ENCODE results near the gene KCP.

The KCP gene

DNA sequence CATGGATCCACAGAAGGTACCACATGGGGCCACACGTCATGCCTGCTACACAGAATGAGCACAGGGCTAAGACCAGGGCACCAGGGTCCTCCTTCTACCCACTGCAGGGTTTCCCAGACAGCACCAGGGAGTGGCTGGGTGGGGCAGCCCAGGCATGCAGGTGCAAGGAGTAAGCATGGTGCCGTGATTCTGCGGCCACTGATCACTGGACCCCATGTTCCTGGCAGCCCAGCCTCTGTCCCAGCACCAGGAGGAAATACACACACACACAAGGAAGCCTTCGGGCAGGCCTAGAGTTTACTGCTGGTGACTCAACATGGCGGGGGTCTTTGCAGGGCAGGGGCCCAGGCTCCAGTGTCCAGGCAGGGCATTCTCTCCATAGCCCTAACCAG lies 33.9 kb downstream of the KCP start:
- no peaks in the 10 kb centered on the region for H3K27me3 ChIP-seq (replicated peaks; ENCODE audit: control insufficient read depth, insufficient read depth, low read length)
- TF ChIP-seq, protein P1, sequence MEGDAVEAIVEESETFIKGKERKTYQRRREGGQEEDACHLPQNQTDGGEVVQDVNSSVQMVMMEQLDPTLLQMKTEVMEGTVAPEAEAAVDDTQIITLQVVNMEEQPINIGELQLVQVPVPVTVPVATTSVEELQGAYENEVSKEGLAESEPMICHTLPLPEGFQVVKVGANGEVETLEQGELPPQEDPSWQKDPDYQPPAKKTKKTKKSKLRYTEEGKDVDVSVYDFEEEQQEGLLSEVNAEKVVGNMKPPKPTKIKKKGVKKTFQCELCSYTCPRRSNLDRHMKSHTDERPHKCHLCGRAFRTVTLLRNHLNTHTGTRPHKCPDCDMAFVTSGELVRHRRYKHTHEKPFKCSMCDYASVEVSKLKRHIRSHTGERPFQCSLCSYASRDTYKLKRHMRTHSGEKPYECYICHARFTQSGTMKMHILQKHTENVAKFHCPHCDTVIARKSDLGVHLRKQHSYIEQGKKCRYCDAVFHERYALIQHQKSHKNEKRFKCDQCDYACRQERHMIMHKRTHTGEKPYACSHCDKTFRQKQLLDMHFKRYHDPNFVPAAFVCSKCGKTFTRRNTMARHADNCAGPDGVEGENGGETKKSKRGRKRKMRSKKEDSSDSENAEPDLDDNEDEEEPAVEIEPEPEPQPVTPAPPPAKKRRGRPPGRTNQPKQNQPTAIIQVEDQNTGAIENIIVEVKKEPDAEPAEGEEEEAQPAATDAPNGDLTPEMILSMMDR (IDR thresholded peaks at IDR 0.05; ENCODE audit: insufficient read depth, low read length, poor library complexity, severe bottlenecking) = no peak
- no peak for DNase-seq (ENCODE audit: extremely low read depth, insufficient read length)
- no peak overlapping the region for H3K4me3 ChIP-seq (replicated peaks; ENCODE audit: low read depth, low read length)
- H3K36me3 ChIP-seq (ENCODE audit: control insufficient read depth, insufficient read depth, low read length) = peaks cover 9% of the 10 kb centered on the region

DNA sequence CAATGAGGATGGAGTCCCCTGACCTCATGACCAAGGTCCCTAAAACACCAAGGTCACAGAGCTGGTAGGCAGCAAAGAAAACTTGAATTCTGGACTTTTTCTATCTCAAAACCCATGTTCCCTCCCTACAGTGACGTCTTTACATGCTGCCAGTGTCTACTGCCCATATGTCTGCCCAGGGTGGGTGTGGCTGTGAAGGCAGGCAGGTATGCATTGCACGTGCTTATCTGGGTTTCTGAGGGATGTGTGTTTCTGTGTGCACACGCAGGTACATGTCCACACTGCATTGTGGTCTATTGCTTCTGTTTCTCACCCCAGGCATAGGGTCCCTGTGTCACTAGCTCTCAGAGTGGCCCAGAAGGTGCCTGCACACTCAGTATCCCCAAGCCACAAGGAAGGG lies 34.4 kb downstream of the KCP start:
- no peak for DNase-seq (ENCODE audit: extremely low read depth, insufficient read length)
- TF ChIP-seq, protein P1 (IDR thresholded peaks at IDR 0.05; ENCODE audit: insufficient read depth, low read length, poor library complexity, severe bottlenecking) = no peak
- Histone ChIP-seq H3K36me3 (ENCODE audit: control insufficient read depth, insufficient read depth, low read length) (peaks cover 9% of the 10 kb centered on the region), H3K27me3 (replicated peaks; ENCODE audit: control insufficient read depth, insufficient read depth, low read length) (no peaks in the 10 kb centered on the region), H3K4me3 (replicated peaks; ENCODE audit: low read depth, low read length) (no peak overlapping the region)

DNA sequence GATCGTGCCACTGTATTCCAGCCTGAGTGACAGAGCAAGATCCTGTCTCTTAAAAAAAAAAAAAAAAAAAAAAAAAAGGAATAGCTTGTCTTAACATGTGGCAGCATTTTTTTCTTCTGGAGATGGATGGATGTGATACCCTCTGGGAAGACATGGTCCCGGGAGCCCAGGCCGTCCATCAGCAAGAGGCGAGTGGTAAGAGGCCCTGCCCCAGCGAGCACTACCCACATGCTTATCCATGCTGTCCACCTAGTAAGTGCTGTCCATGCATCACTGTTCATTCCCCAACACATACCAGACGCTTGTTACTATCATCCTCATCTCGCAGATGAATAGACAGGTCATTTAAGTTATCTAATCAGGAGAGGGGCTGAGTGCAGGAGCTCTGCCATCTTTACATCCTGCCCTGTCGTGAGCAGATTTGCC lies 35.0 kb downstream of the KCP start:
- TF ChIP-seq, protein P1 (IDR thresholded peaks at IDR 0.05; ENCODE audit: insufficient read depth, low read length, poor library complexity, severe bottlenecking) = no peak
- H3K36me3 ChIP-seq (ENCODE audit: control insufficient read depth, insufficient read depth, low read length) = peaks cover 9% of the 10 kb centered on the region

GRCh38 chr7:128874140-128875031 lies 36.1 kb downstream of the KCP start:
- H3K36me3 ChIP-seq (ENCODE audit: control insufficient read depth, insufficient read depth, low read length) = peaks cover 5% of the 10 kb centered on the region
- no peak for DNase-seq (ENCODE audit: extremely low read depth, insufficient read length)
- TF ChIP-seq, protein P1 (IDR thresholded peaks at IDR 0.05; ENCODE audit: insufficient read depth, low read length, poor library complexity, severe bottlenecking) = no peak
- H3K27me3 ChIP-seq (replicated peaks; ENCODE audit: control insufficient read depth, insufficient read depth, low read length) = no peaks in the 10 kb centered on the region
- no peak overlapping the region for H3K4me3 ChIP-seq (replicated peaks; ENCODE audit: low read depth, low read length)

More for the DNA sequence above, 35.0 kb downstream of the KCP start:
- Histone ChIP-seq H3K4me3 (replicated peaks; ENCODE audit: low read depth, low read length) (no peak overlapping the region), H3K27me3 (replicated peaks; ENCODE audit: control insufficient read depth, insufficient read depth, low read length) (no peaks in the 10 kb centered on the region)
- DNase-seq (ENCODE audit: extremely low read depth, insufficient read length) = no peak

- TF ChIP-seq, protein P1 (IDR thresholded peaks at IDR 0.05; ENCODE audit: insufficient read depth, low read length, poor library complexity, severe bottlenecking) = no peak
- DNase-seq (ENCODE audit: extremely low read depth, insufficient read length) = no peak
- Histone ChIP-seq H3K27me3 (replicated peaks; ENCODE audit: control insufficient read depth, insufficient read depth, low read length) (no peaks in the 10 kb centered on the region), H3K36me3 (ENCODE audit: control insufficient read depth, insufficient read depth, low read length) (peaks cover 1% of the 10 kb centered on the region), H3K4me3 (replicated peaks; ENCODE audit: low read depth, low read length) (no peak overlapping the region)
Measured at GRCh38 chr7:128873234-128873633, 37.3 kb downstream of the KCP start.
